ENCODE results near the gene ZSWIM2.

GRCh38 chr2:186889101-186889879 is 40.3 kb upstream of the ZSWIM2 start:
- TF ChIP-seq POLR2AphosphoS5 (IDR thresholded peaks at IDR 0.05; ENCODE audit: low read depth, low read length) (no peak), EZH2 (IDR thresholded peaks at IDR 0.05) (no peak), ZNF274 (IDR thresholded peaks at IDR 0.05; ENCODE audit: low read depth, low read length) (no peak), CTCF (IDR thresholded peaks at IDR 0.05 in 2 of 3, conservative IDR thresholded peaks at IDR 0.05 in 1 of 3; ENCODE audit: borderline replicate concordance in 1 of 3, insufficient read depth in 1 of 3, low read depth in 2 of 3, low read length in 2 of 3) (no peak), SIN3A (IDR thresholded peaks at IDR 0.05; ENCODE audit: low read depth) (no peak), RAD21 (IDR thresholded peaks at IDR 0.05; ENCODE audit: low read depth) (no peak), EZH2phosphoT487 (IDR thresholded peaks at IDR 0.05; ENCODE audit: borderline replicate concordance) (no peak), POLR2A (IDR thresholded peaks at IDR 0.05; ENCODE audit: borderline replicate concordance, extremely low read depth, insufficient read depth, insufficient read length) (no peak), ZBTB33 (IDR thresholded peaks at IDR 0.05; ENCODE audit: extremely low read depth, insufficient replicate concordance, low read length) (no peak)

All from HCT116 (cell line).